ENCODE measurements around the gene OFD1.

Gene OFD1

DNA sequence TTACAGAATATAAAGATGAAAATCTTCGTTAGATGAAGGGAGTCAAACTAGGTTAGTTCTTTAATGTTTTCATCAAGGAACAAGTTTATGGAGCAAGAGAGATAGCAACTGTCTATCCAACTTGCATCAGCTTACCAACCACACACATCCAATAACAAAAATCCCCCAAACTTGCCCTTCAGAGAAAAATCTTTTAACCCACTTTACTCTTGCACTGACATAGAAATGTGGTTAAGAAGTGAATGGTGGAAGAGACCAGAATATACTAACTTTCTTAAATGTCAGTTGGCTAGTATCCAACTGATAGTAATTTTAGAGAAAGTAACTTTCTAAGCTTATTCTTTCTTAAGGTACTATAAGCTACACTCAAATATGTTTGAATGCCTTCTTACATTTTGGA lies 47.3 kb upstream of the OFD1 start:
- Histone ChIP-seq H3K4me1 (ENCODE audit: control insufficient read depth, insufficient read depth, low read length) (peaks cover 26% of the 10 kb centered on the region), H3K4me3 (ENCODE audit: low read depth, low read length) (no peak overlapping the region), H3K9me3 (ENCODE audit: control insufficient read depth, insufficient read depth, low read depth, low read length) (no peaks in the 10 kb centered on the region), H3K36me3 (ENCODE audit: control insufficient read depth in 2 of 2, insufficient read depth in 1 of 2, low read length in 2 of 2) (no peaks in the 10 kb centered on the region), H3K27ac (ENCODE audit: extremely low read depth, low read depth, low read length) (no peak overlapping the region; the same call in 1 of the 2 replicates)
- ChIA-PET POLR2A (interaction anchor here (0.9 to 3.2 kb wide), 5 partner anchors 12 to 58 kb away, joined by 4 to 21 read pairs (median 7); no protein-coding TSS in a partner anchor), CTCF (interaction anchor here (0.6 to 2.6 kb wide), 8 partner anchors 16 to 737 kb away, joined by 3 to 9 read pairs (median 4); no protein-coding TSS in a partner anchor)
- no peak for TF ChIP-seq KLF8 (tag by site-specific recombination; IDR thresholded peaks at IDR 0.05)
- TF ChIP-seq, protein P1, sequence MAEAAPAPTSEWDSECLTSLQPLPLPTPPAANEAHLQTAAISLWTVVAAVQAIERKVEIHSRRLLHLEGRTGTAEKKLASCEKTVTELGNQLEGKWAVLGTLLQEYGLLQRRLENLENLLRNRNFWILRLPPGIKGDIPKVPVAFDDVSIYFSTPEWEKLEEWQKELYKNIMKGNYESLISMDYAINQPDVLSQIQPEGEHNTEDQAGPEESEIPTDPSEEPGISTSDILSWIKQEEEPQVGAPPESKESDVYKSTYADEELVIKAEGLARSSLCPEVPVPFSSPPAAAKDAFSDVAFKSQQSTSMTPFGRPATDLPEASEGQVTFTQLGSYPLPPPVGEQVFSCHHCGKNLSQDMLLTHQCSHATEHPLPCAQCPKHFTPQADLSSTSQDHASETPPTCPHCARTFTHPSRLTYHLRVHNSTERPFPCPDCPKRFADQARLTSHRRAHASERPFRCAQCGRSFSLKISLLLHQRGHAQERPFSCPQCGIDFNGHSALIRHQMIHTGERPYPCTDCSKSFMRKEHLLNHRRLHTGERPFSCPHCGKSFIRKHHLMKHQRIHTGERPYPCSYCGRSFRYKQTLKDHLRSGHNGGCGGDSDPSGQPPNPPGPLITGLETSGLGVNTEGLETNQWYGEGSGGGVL (tag by site-specific recombination; IDR thresholded peaks at IDR 0.05): no peak
- no peak for TF ChIP-seq HIC1 (tag by site-specific recombination; IDR thresholded peaks at IDR 0.05)
- no peak for TF ChIP-seq SCRT2 (tag by site-specific recombination; IDR thresholded peaks at IDR 0.05)
- no peak for TF ChIP-seq ZBTB8A (tag by site-specific recombination; IDR thresholded peaks at IDR 0.05)
- peak; percentile 35 for TF ChIP-seq PRDM10 (tag by site-specific recombination; IDR thresholded peaks at IDR 0.05)
- no peak for TF ChIP-seq ZNF701 (tag by site-specific recombination; IDR thresholded peaks at IDR 0.05)
- peak; percentile 55; the same call in 1 of the 2 replicates for TF ChIP-seq MZF1 (tag by site-specific recombination; IDR thresholded peaks at IDR 0.05; ENCODE audit: borderline replicate concordance)
- TF ChIP-seq, protein P2, sequence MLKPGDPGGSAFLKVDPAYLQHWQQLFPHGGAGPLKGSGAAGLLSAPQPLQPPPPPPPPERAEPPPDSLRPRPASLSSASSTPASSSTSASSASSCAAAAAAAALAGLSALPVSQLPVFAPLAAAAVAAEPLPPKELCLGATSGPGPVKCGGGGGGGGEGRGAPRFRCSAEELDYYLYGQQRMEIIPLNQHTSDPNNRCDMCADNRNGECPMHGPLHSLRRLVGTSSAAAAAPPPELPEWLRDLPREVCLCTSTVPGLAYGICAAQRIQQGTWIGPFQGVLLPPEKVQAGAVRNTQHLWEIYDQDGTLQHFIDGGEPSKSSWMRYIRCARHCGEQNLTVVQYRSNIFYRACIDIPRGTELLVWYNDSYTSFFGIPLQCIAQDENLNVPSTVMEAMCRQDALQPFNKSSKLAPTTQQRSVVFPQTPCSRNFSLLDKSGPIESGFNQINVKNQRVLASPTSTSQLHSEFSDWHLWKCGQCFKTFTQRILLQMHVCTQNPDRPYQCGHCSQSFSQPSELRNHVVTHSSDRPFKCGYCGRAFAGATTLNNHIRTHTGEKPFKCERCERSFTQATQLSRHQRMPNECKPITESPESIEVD (tag by site-specific recombination; IDR thresholded peaks at IDR 0.05): peak; percentile 80

DNA sequence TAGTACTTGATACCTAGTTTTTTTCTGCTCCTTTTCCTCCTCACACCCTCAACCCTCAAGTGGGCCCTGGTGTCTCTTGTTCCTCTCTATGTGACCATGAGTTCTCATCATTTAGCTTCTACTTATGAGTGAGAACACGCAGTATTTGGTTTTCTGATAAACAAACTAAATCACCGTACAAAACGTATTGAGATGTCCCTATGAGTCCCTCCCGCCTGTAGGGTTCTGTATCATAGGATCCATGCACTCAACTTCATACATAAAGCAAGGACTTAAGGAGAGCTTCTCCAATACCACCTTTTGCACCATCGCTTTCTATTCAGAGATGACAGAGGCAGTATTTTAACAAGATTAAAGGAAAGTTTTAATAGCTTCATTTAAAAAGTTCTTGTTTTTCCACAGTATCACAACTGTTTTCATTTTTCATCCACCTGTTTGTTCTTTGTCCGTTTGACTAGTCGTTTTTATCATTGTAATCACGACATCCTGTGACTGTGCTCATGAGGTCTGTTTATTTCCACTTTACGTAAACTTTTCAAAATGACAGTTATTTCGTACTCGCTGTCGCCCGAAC lies 46.1 kb upstream of the OFD1 start:
- Histone ChIP-seq H3K4me3 (ENCODE audit: low read depth, low read length) (peak overlapping the region; percentile 94), H3K4me1 (ENCODE audit: control insufficient read depth, insufficient read depth, low read length) (peaks cover 38% of the 10 kb centered on the region), H3K36me3 (ENCODE audit: control insufficient read depth in 2 of 2, insufficient read depth in 1 of 2, low read length in 2 of 2) (no peaks in the 10 kb centered on the region), H3K9me3 (ENCODE audit: control insufficient read depth, insufficient read depth, low read depth, low read length) (no peaks in the 10 kb centered on the region), H3K27ac (ENCODE audit: extremely low read depth, low read depth, low read length) (peak overlapping the region; percentile 2; the same call in 1 of the 2 replicates)
- ChIA-PET CTCF (interaction anchor here (0.5 to 2.6 kb wide), 13 partner anchors 8 to 289 kb away, joined by 3 to 9 read pairs (median 4); no protein-coding TSS in a partner anchor), POLR2A (interaction anchor here (1.1 to 3.2 kb wide), 10 partner anchors 8 to 48 kb away, joined by 3 to 21 read pairs (median 6); partner anchors contain the start of genes OFD1 and TRAPPC2)
- TF ChIP-seq ZNF670 (tag by site-specific recombination; IDR thresholded peaks at IDR 0.05; ENCODE audit: low read depth) (no peak), GLIS2 (tag by site-specific recombination; IDR thresholded peaks at IDR 0.05) (no peak), ZNF324 (tag by site-specific recombination; IDR thresholded peaks at IDR 0.05) (0 out of 2 replicates have a peak, but pooled peaks have one; percentile 20), ZNF610 (tag by site-specific recombination; IDR thresholded peaks at IDR 0.05; ENCODE audit: borderline replicate concordance) (no peak), ZNF335 (tag by site-specific recombination; conservative IDR thresholded peaks at IDR 0.05) (peak; percentile 34), ZNF37A (tag by site-specific recombination; IDR thresholded peaks at IDR 0.05) (no peak), ZNF366 (tag by site-specific recombination; conservative IDR thresholded peaks at IDR 0.05) (peak; percentile 73), ZNF266 (tag by site-specific recombination; IDR thresholded peaks at IDR 0.05; ENCODE audit: low read depth) (no peak), PBX3 (CRISPR knock-in tag; IDR thresholded peaks at IDR 0.05) (no peak), ZNF341 (tag by site-specific recombination; IDR thresholded peaks at IDR 0.05; ENCODE audit: low read depth) (no peak), ZNF660 (tag by site-specific recombination; IDR thresholded peaks at IDR 0.05) (0 out of 2 replicates have a peak, but pooled peaks have one; percentile 62)
- TF ChIP-seq, protein P3, sequence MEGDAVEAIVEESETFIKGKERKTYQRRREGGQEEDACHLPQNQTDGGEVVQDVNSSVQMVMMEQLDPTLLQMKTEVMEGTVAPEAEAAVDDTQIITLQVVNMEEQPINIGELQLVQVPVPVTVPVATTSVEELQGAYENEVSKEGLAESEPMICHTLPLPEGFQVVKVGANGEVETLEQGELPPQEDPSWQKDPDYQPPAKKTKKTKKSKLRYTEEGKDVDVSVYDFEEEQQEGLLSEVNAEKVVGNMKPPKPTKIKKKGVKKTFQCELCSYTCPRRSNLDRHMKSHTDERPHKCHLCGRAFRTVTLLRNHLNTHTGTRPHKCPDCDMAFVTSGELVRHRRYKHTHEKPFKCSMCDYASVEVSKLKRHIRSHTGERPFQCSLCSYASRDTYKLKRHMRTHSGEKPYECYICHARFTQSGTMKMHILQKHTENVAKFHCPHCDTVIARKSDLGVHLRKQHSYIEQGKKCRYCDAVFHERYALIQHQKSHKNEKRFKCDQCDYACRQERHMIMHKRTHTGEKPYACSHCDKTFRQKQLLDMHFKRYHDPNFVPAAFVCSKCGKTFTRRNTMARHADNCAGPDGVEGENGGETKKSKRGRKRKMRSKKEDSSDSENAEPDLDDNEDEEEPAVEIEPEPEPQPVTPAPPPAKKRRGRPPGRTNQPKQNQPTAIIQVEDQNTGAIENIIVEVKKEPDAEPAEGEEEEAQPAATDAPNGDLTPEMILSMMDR (tag by site-specific recombination; IDR thresholded peaks at IDR 0.05): no peak
